ENCODE data around the gene PHAF1. TPM values are rescaled to one million over a fixed set of nuclear protein-coding genes. Genes with fewer than 3 reads are reported as not detected.

Gene PHAF1
- total RNA-seq, 1 experiment from 2014 or later = 19.2 TPM

- no TSS peak for BruUV-seq (replicated peaks)
- no peak for ATAC-seq
- TF ChIP-seq ZFX (IDR thresholded peaks at IDR 0.05) (no peak), POLR2A (IDR thresholded peaks at IDR 0.05; ENCODE audit: borderline replicate concordance, extremely low read depth, insufficient read depth, insufficient read length) (no peak), TCF7L2 (IDR thresholded peaks at IDR 0.05; ENCODE audit: borderline replicate concordance, extremely low read depth, insufficient read depth, insufficient read length) (no peak), MAX (IDR thresholded peaks at IDR 0.05) (no peak), ELF1 (IDR thresholded peaks at IDR 0.05; ENCODE audit: borderline replicate concordance, low read depth) (no peak), SRF (IDR thresholded peaks at IDR 0.05; ENCODE audit: low read depth) (no peak), CTCF (IDR thresholded peaks at IDR 0.05 in 2 of 3, conservative IDR thresholded peaks at IDR 0.05 in 1 of 3; ENCODE audit: borderline replicate concordance in 1 of 3, insufficient read depth in 1 of 3, low read depth in 2 of 3, low read length in 2 of 3) (no peak), EZH2 (IDR thresholded peaks at IDR 0.05) (no peak), EGR1 (IDR thresholded peaks at IDR 0.05; ENCODE audit: low read depth) (no peak), YY1 (IDR thresholded peaks at IDR 0.05; ENCODE audit: extremely low read depth, insufficient replicate concordance, low read depth, low read length) (no peak)
- POLR2A ChIA-PET = no interaction called here
- Histone ChIP-seq H3K27ac (ENCODE audit: low read depth, low read length) (no peak overlapping the region), H3K9ac (ENCODE audit: low read length) (no peak overlapping the region), H2AFZ (ENCODE audit: low read depth, low read length, poor library complexity, severe bottlenecking) (no peak overlapping the region), H3K4me1 (ENCODE audit: control insufficient read depth in 1 of 2, insufficient read depth in 2 of 2, low read length in 2 of 2) (peaks cover 14 to 41% of the 10 kb centered on the region in 2 experiments; a peak in 3 of 4 replicates), H3K9me2 (ENCODE audit: insufficient read depth) (no peaks in the 10 kb centered on the region), H3K9me3 (ENCODE audit: control insufficient read depth in 1 of 2, insufficient read depth in 1 of 2, low read depth in 1 of 2, low read length in 2 of 2) (no peaks in the 10 kb centered on the region), H3K4me2 (ENCODE audit: low read length) (no peak overlapping the region), H3K36me3 (ENCODE audit: control insufficient read depth in 1 of 2, insufficient read depth in 2 of 2, low read length in 2 of 2) (no peaks in the 10 kb centered on the region), H3K4me3 (replicated peaks in 1 of 2; ENCODE audit: low read depth in 1 of 2, low read length in 2 of 2) (no peak overlapping the region), H3K79me2 (ENCODE audit: insufficient read depth, low read length) (peaks cover 35% of the 10 kb centered on the region), H4K20me1 (ENCODE audit: insufficient read depth) (no peaks in the 10 kb centered on the region), H3K27me3 (ENCODE audit: insufficient read depth, low read length) (no peaks in the 10 kb centered on the region)
- RAD21 ChIA-PET (ENCODE audit: low non-redundant PET in 1 of 2, low total read pairs in 2 of 2, uncharacterized antibody in 2 of 2, unreplicated experiment in 2 of 2) = no interaction called here
- intact Hi-C loops (cut with micrococcal nuclease) = loop anchor here (10.0 kb wide), 1 partner anchor 214 kb away; no protein-coding TSS in a partner anchor
- CTCF ChIA-PET = interaction anchor here (1.3 kb wide), 1 partner anchor 47 kb away, joined by 5 read pairs; no protein-coding TSS in a partner anchor
- no peak for DNase-seq (ENCODE audit: low read depth, low spot score)
These were observed 1.3 kb upstream of the PHAF1 start for GRCh38 chr16:67108489-67108888.
